K562 (cell line): ENCODE measurements around the gene ZC3H6. TPM values are rescaled to one million over a fixed set of nuclear protein-coding genes. Genes with fewer than 3 reads are reported as not detected.

Experiments used
- CCNT2 ChIP-seq: IDR thresholded peaks from 2 replicates; pipeline ENCODE4 v1.6.1; 2011; ENCODE audit warnings: borderline replicate concordance, low read depth, mild to moderate bottlenecking, moderate library complexity, mixed read lengths, low read length; ENCODE audit not compliant: insufficient read length; ENCODE audit errors: extremely low read depth
- GTF2A2 ChIP-seq: IDR thresholded peaks from 2 replicates; pipeline ENCODE4 v1.6.1; 2016; ENCODE audit warnings: mild to moderate bottlenecking, missing genetic modification characterization, missing compliant biosample characterization
- NUFIP1 ChIP-seq: fragments of 450-650 bp; IDR thresholded peaks from 2 replicates; pipeline ENCODE4 v1.6.1; 2018; ENCODE audit not compliant: partially characterized antibody
- POLR3A ChIP-seq: IDR thresholded peaks from 2 replicates; pipeline ENCODE4 v1.6.1; 2011; ENCODE audit warnings: borderline replicate concordance, mild to moderate bottlenecking, moderate library complexity; ENCODE audit not compliant: insufficient read length, insufficient read depth; ENCODE audit errors: extremely low read depth
- PRMT5 ChIP-seq: sonication (generic); formaldehyde crosslinking; IDR thresholded peaks from 2 replicates; pipeline ENCODE4 v1.5.0; 2020; ENCODE audit warnings: missing genetic modification reagents
- RBM14 ChIP-seq: fragments of 200-400 bp; formaldehyde crosslinking; IDR thresholded peaks from 2 replicates; pipeline ENCODE4 v1.6.1; 2018; ENCODE audit warnings: low read depth, mild to moderate bottlenecking, low read length, moderate library complexity, borderline replicate concordance; ENCODE audit not compliant: insufficient read depth
- ZBTB7A ChIP-seq: IDR thresholded peaks from 2 replicates; pipeline ENCODE4 v1.6.1; 2011; ENCODE audit warnings: low read depth, mild to moderate bottlenecking, low read length, moderate library complexity, borderline replicate concordance; ENCODE audit not compliant: control insufficient read depth
- ZC3H8 ChIP-seq: fragments of 450-650 bp; IDR thresholded peaks from 2 replicates; pipeline ENCODE4 v1.6.1; 2017
- ZFP30 ChIP-seq: fragments of 250-450 bp; sonication (Bioruptor Pico); IDR thresholded peaks from 2 replicates; pipeline ENCODE4 v1.8.0; 2022; ENCODE audit warnings: moderate library complexity, mild to moderate bottlenecking, inconsistent platforms, borderline replicate concordance
- ZFX ChIP-seq: sonication (generic); formaldehyde crosslinking; IDR thresholded peaks from 2 replicates; pipeline ENCODE4 v1.8.0; 2022; ENCODE audit warnings: mild to moderate bottlenecking, missing genetic modification reagents, moderate library complexity
- ZKSCAN8 ChIP-seq: fragments of 200-800 bp; sonication (Bioruptor generic); IDR thresholded peaks from 2 replicates; pipeline ENCODE4 v1.6.1; 2016; ENCODE audit warnings: missing genetic modification characterization, missing compliant biosample characterization
- polyA plus RNA-seq, 8 experiments: library from polyadenylated mRNA; depleted of rRNA in 4 of 8; stranded (reverse) in 5 of 8; unstranded in 3 of 8; fragments of >200 nt; fragmentation: Nextera tagmentation in 2 of 8; fragmentation: Illumina TruSeq in 1 of 8; extraction: Ambion mirVana in 2 of 8; extraction: Trizol in 1 of 8; gene quantifications; 2 replicates each; pipeline versions ENCODE4 v1.2.1 to v1.2.3, GENCODE V29; 2011 to 2014; ENCODE audit warnings: inconsistent platforms in 1 of 8, missing spikeins in 1 of 8
- total RNA-seq, 7 experiments: library from RNA; depleted of rRNA in 6 of 7; stranded (reverse); fragments of >200 nt in 6 of 7; fragmentation: Illumina TruSeq in 2 of 7; extraction: Trizol in 2 of 7; gene quantifications; 2 replicates each; pipeline versions ENCODE4 v1.2.1 to v1.2.3, GENCODE V29; 2011 to 2021; ENCODE audit warnings: low replicate concordance in 1 of 7

Gene ZC3H6
- total and polyA plus RNA-seq, 9 of the 15 experiments (the other 6 are each of a cell fraction or from before 2014, with no cell fraction given), result 0.45 to 1.9 (median 1.5) TPM

GRCh38 chr2:112275887-112276773, 733 bp downstream of the ZC3H6 start (continued):
- TF ChIP-seq ZFP30 (CRISPR knock-in tag), result no peak
- no peak for TF ChIP-seq ZC3H8
- no peak for TF ChIP-seq POLR3A
- peak; percentile 81 for TF ChIP-seq CCNT2
- TF ChIP-seq ZKSCAN8 (CRISPR knock-in tag), result peak; percentile 58; the same call in 1 of the 2 replicates
- no peak; the same call in 1 of the 2 replicates for TF ChIP-seq ZFX (CRISPR knock-in tag)
- no peak for TF ChIP-seq NUFIP1
- peak; percentile 99 for TF ChIP-seq ZBTB7A
- TF ChIP-seq GTF2A2 (tag), result no peak
- no peak for TF ChIP-seq PRMT5
- 0 out of 2 replicates have a peak, but pooled peaks have one; percentile 22 for TF ChIP-seq RBM14
